MM.1S (cell line): Measurements from ENCODE around the gene AKR1E2.

Source experiments
- CTCF ChIP-seq: fragments of 300-600 bp; sonication (generic); IDR thresholded peaks from 2 replicates; pipeline ENCODE4 v1.5.1; 2016; ENCODE audit warnings: antibody characterized with exemption, low read length, mixed read lengths
- EZH2phosphoT487 ChIP-seq: fragments of 300-600 bp; sonication (generic); IDR thresholded peaks from 2 replicates; pipeline ENCODE4 v1.6.1; 2018; ENCODE audit warnings: antibody characterized with exemption, low read length

DNA sequence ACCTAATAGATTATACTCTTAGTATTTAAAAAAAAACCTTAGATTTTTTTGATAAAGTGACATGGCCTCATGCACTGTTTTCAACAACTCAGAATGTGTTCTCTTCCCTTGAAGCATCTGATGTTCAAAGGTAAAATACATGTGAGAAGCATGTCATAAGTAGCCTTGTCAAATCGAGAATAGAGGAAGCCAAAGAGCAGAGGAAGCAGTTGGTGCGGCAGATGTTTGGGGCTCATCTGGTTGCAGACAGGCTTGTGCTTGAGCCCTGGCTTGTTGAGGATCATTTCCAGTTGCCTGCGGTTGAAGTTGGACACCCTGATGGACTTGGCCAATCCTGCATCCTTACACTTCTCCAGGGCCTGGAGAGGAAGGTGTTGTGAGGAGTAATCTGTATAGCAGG is 59.2 kb downstream of the AKR1E2 start:
- no peak for TF ChIP-seq CTCF
- no peak for TF ChIP-seq EZH2phosphoT487
